ENCODE results near the gene ACACB.

ACACB gene

GRCh38 chr12:109309381-109310246 lies 193.2 kb downstream of the ACACB start:
- no peak for DNase-seq

GRCh38 chr12:109310247-109311125 lies 194.1 kb downstream of the ACACB start:
- no peak for DNase-seq

Data from AML-193 (cell line).